ENCODE results near the gene TTLL10. TPM values are rescaled to one million over a fixed set of nuclear protein-coding genes. Genes with fewer than 3 reads are reported as not detected.

The TTLL10 gene
- polyA plus RNA-seq, 1 of the 3 experiments (the other 2 are of a cell fraction) = not detected

GRCh38 chr1:1222575-1223225, 49.0 kb downstream of the TTLL10 start (continued):
- TF ChIP-seq, protein P1, sequence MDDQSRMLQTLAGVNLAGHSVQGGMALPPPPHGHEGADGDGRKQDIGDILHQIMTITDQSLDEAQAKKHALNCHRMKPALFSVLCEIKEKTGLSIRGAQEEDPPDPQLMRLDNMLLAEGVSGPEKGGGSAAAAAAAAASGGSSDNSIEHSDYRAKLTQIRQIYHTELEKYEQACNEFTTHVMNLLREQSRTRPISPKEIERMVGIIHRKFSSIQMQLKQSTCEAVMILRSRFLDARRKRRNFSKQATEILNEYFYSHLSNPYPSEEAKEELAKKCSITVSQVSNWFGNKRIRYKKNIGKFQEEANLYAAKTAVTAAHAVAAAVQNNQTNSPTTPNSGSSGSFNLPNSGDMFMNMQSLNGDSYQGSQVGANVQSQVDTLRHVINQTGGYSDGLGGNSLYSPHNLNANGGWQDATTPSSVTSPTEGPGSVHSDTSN (IDR thresholded peaks at IDR 0.05) = no peak
- TF ChIP-seq MEF2A (IDR thresholded peaks at IDR 0.05; ENCODE audit: borderline replicate concordance, low read depth) = no peak

DNA sequence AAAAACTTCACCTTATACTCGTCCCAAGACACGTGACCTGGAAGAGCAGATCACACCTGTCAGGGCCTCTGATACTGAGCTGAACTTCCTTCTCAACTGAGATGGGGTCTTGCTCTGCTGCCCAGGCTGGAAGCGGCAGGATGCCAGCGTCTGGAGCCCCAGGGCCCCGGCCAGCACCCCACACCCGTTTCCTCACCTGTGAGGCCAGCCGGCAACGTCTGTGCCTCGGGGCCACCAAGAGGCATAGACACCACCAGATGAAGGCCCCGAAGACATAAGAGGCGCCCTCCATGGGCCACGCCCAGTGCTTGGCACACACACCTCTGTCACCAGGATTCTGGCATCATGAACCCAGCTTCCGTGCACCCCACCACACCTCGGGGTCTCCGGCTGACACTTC, 49.6 kb downstream of the TTLL10 start:
- 98% methylated on average over 9 of the region's 15 CpGs for WGBS (ENCODE audit: low lambda C conversion rate)
- CTCF ChIA-PET = interaction anchor here (7.4 kb wide), 1 partner anchor 101 kb away, joined by 37 read pairs; no protein-coding TSS in a partner anchor
- TF ChIP-seq EP300 (IDR thresholded peaks at IDR 0.05; ENCODE audit: borderline replicate concordance in 1 of 2, low read depth in 1 of 2, low read length in 1 of 2) (no peak), TEAD4 (IDR thresholded peaks at IDR 0.05; ENCODE audit: borderline replicate concordance, insufficient read depth) (no peak), RFX5 (IDR thresholded peaks at IDR 0.05; ENCODE audit: low read length) (no peak), JUND (IDR thresholded peaks at IDR 0.05) (no peak), MAX (IDR thresholded peaks at IDR 0.05; ENCODE audit: low read depth) (no peak), REST (IDR thresholded peaks at IDR 0.05; ENCODE audit: low read depth, low read length) (no peak), FOSL2 (IDR thresholded peaks at IDR 0.05; ENCODE audit: borderline replicate concordance, low read depth) (no peak), SMC3 (IDR thresholded peaks at IDR 0.05; ENCODE audit: low read depth, low read length) (no peak), GATA2 (CRISPR knock-in tag; IDR thresholded peaks at IDR 0.05) (no peak)
- TF ChIP-seq, protein P1 (IDR thresholded peaks at IDR 0.05) = no peak

More for the DNA sequence above, 49.6 kb downstream of the TTLL10 start:
- Histone ChIP-seq H3K36me3 (replicated peaks in 1 of 2; ENCODE audit: control insufficient read depth in 1 of 2, insufficient read depth in 2 of 2, low read length in 1 of 2) (peaks cover 0 to 54% of the 10 kb centered on the region in 2 experiments), H3K4me3 (ENCODE audit: low read depth in 2 of 2, low read length in 1 of 2) (no peak overlapping the region), H2AFZ (ENCODE audit: low read depth) (no peak overlapping the region), H3K4me2 (no peak overlapping the region), H3K9me3 (no peaks in the 10 kb centered on the region), H3K9me2 (no peaks in the 10 kb centered on the region), H3K27ac (ENCODE audit: low read depth in 2 of 2, low read length in 1 of 2) (no peak overlapping the region), H4K20me1 (ENCODE audit: insufficient read depth) (no peaks in the 10 kb centered on the region), H3K9ac (no peak overlapping the region), H3F3A (replicated peaks; ENCODE audit: insufficient read depth) (no peaks in the 10 kb centered on the region), H3K27me3 (ENCODE audit: insufficient read depth) (no peaks in the 10 kb centered on the region), H3K4me1 (ENCODE audit: control insufficient read depth in 1 of 2, insufficient read depth in 2 of 2, low read depth in 1 of 2, low read length in 1 of 2) (no peaks in the 10 kb centered on the region), H3K79me2 (ENCODE audit: insufficient read depth) (peaks cover 18% of the 10 kb centered on the region; the same call in 1 of the 2 replicates)
- POLR2A ChIA-PET = no interaction called here
- no peak for DNase-seq

Measured in SK-N-SH (cell line).